ENCODE data around the gene S1PR2. TPM values are rescaled to one million over a fixed set of nuclear protein-coding genes. Genes with fewer than 3 reads are reported as not detected.

The S1PR2 gene
- total RNA-seq, 4 donors from 2014 or later = 3.6 to 9.8 (median 5.3) TPM

DNA sequence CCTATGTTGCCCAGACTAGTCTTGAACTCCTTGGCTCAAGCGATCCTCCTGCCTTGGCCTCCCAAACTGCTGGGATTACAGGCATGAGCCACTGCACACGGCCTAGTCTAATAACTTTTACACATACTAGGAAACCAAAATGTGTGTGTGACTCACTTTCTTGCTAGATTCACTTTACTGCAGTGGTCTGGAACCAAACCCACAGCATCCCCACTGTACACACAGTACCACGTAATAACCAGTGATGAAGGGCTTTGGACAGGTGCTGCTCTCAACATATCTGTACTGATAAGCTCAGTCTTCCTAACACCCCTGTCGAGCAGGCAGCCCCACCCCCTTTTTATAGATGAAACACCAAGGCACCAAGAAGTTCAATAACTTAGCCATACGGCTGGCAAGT is 41.5 kb downstream of the S1PR2 start:
- Histone ChIP-seq H3K36me3 (no peaks in the 10 kb centered on the region), H3K9me3 (no peaks in the 10 kb centered on the region), H3K27me3 (no peaks in the 10 kb centered on the region), H3K27ac (no peak overlapping the region), H3K4me3 (replicated peaks in 1 of 3) (no peak overlapping the region), H3K4me1 (peaks cover 5 to 11% of the 10 kb centered on the region in 2 donors)
- WGBS, 2 donors = 86 to 91% methylated on average over 5 of the region's 5 CpGs
- no peak for DNase-seq
- TF ChIP-seq, protein P1, sequence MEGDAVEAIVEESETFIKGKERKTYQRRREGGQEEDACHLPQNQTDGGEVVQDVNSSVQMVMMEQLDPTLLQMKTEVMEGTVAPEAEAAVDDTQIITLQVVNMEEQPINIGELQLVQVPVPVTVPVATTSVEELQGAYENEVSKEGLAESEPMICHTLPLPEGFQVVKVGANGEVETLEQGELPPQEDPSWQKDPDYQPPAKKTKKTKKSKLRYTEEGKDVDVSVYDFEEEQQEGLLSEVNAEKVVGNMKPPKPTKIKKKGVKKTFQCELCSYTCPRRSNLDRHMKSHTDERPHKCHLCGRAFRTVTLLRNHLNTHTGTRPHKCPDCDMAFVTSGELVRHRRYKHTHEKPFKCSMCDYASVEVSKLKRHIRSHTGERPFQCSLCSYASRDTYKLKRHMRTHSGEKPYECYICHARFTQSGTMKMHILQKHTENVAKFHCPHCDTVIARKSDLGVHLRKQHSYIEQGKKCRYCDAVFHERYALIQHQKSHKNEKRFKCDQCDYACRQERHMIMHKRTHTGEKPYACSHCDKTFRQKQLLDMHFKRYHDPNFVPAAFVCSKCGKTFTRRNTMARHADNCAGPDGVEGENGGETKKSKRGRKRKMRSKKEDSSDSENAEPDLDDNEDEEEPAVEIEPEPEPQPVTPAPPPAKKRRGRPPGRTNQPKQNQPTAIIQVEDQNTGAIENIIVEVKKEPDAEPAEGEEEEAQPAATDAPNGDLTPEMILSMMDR (IDR thresholded peaks at IDR 0.05) = no peak
- no peak for TF ChIP-seq POLR2A (IDR thresholded peaks at IDR 0.05)
- intact Hi-C loops (cut with DNase I) = no loop called here

DNA sequence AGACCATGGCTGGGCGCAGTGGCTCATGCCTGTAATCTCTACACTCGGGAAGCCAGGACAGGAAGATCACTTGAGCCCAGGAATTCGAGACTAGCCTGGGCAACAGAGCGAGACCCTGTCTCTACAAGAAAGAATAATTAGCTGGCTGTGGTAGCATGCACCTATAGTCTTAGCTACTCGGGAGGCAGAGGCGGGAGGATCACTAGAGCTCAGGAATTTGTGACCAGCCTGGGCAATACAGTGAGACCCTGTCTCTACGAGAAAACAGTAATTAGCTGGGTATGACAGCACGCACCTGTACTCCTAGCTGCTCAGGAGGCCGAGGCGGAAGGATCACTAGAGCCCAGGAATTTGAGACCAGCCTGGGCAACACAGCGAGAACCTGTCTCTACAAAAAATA is 43.8 kb downstream of the S1PR2 start:
- intact Hi-C loops (cut with DNase I) = no loop called here
- Histone ChIP-seq H3K36me3 (no peaks in the 10 kb centered on the region), H3K9me3 (no peaks in the 10 kb centered on the region), H3K27ac (no peak overlapping the region), H3K4me3 (replicated peaks in 1 of 3) (no peak overlapping the region), H3K27me3 (no peaks in the 10 kb centered on the region), H3K4me1 (no peaks in the 10 kb centered on the region)
- DNase-seq = no peak
- 84 to 86% methylated on average over 10 to 11 of the region's 11 CpGs for WGBS, 2 donors
- TF ChIP-seq, protein P1 (IDR thresholded peaks at IDR 0.05) = no peak
- TF ChIP-seq POLR2A (IDR thresholded peaks at IDR 0.05) = no peak

DNA sequence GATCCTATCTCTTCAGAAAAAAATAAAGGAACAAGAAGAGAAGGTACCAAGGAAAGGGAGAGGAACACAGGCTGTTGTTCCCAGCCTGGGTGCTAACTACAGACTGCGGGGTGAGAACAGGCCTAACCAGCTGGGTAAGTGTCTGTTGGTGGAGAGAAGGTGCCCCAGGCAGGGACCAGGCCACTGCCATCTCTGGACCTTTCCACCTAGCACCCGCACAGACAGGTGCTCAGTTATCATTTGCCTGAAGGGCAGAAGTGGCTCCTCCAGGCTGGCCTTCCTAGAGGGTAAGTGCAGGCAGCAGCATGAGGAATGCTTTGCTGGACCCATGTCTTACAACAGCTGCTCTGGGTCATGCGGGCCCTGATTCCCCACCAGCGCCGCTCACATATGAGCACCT is 46.5 kb downstream of the S1PR2 start:
- no peak for DNase-seq
- no peak for TF ChIP-seq POLR2A (IDR thresholded peaks at IDR 0.05)
- peaks cover 0 to 9% of the 10 kb centered on the region in 2 donors for H3K36me3 ChIP-seq
- H3K27me3 ChIP-seq = no peaks in the 10 kb centered on the region
- H3K27ac ChIP-seq = no peak overlapping the region
- H3K9me3 ChIP-seq = no peaks in the 10 kb centered on the region
- H3K4me1 ChIP-seq = no peaks in the 10 kb centered on the region
- 89 to 95% methylated on average over 2 to 5 of the region's 5 CpGs for WGBS, 2 donors
- H3K4me3 ChIP-seq (replicated peaks in 1 of 3) = no peak overlapping the region
- intact Hi-C loops (cut with DNase I) = no loop called here

- no peak for DNase-seq
- H3K27ac ChIP-seq = no peak overlapping the region
- H3K4me1 ChIP-seq = no peaks in the 10 kb centered on the region
- H3K36me3 ChIP-seq = peaks cover 0 to 9% of the 10 kb centered on the region in 2 donors
- 85 to 87% methylated on average over 3 of the region's 3 CpGs for WGBS, 2 donors
- intact Hi-C loops (cut with DNase I) = no loop called here
- no peak overlapping the region for H3K4me3 ChIP-seq (replicated peaks in 1 of 3)
- H3K9me3 ChIP-seq = no peaks in the 10 kb centered on the region
- no peaks in the 10 kb centered on the region for H3K27me3 ChIP-seq
- TF ChIP-seq, protein P1 (IDR thresholded peaks at IDR 0.05) = no peak
- no peak for TF ChIP-seq POLR2A (IDR thresholded peaks at IDR 0.05)
These were observed 47.2 kb downstream of the S1PR2 start for GRCh38 chr19:10183926-10184325.

DNA sequence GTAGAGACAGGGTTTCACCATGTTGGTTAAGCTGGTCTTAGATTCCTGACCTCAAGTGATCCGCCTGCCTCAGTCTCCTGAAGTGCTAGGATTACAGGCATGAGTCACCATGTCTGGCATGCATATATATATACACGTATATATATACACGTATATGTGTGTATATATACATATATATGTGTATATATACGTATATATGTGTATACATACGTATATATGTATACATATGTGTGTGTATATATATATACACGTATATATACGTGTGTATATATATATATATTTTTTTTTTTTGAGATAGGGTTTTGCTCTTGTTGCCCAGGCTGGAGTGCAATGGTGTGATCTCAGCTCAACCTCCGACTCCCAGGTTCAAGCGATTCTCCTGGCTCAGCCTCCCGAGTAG is 48.3 kb downstream of the S1PR2 start:
- intact Hi-C loops (cut with DNase I) = no loop called here
- Histone ChIP-seq H3K4me3 (replicated peaks in 1 of 3) (no peak overlapping the region), H3K4me1 (no peaks in the 10 kb centered on the region), H3K27me3 (no peaks in the 10 kb centered on the region), H3K9me3 (no peaks in the 10 kb centered on the region), H3K36me3 (peaks cover 0 to 9% of the 10 kb centered on the region in 2 donors), H3K27ac (no peak overlapping the region)
- WGBS, 2 donors = 90 to 93% methylated on average over 10 of the region's 10 CpGs
- no peak for DNase-seq
- no peak for TF ChIP-seq POLR2A (IDR thresholded peaks at IDR 0.05)
- TF ChIP-seq, protein P1 (IDR thresholded peaks at IDR 0.05) = no peak

DNA sequence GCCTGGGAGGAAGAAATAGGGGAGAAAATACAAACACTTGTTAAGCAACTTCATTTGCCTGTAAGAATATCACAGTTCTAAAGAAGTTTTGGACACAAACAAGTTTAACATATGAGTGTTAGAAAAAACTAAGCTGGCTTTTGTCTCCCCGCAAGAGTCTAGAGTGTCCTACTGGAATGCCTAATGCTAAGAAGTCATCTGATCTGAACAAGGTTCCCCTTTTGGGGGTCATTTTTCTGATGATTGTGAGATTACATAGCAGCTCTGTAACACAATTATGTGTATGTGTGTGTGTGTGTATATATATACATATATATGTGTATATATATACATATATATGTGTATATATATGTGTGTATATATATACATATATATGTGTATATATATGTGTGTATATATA is 49.1 kb downstream of the S1PR2 start:
- H3K36me3 ChIP-seq = peaks cover 0 to 9% of the 10 kb centered on the region in 2 donors
- TF ChIP-seq, protein P1 (IDR thresholded peaks at IDR 0.05) = no peak
- TF ChIP-seq POLR2A (IDR thresholded peaks at IDR 0.05) = no peak
- H3K27ac ChIP-seq = no peak overlapping the region
- H3K27me3 ChIP-seq = no peaks in the 10 kb centered on the region
- 30 to 95% methylated on average over 1 of the region's 1 CpG for WGBS, 2 donors
- H3K4me3 ChIP-seq (replicated peaks in 1 of 3) = no peak overlapping the region
- intact Hi-C loops (cut with DNase I) = no loop called here
- DNase-seq = no peak
- no peaks in the 10 kb centered on the region for H3K4me1 ChIP-seq
- H3K9me3 ChIP-seq = no peaks in the 10 kb centered on the region
